ENCODE data around the gene VAPB. TPM values are rescaled to one million over a fixed set of nuclear protein-coding genes. Genes with fewer than 3 reads are reported as not detected.
A peak's percentile ranks its signal among the peaks of the same experiment; 100 is the strongest.

Gene VAPB
- total RNA-seq, 1 experiment from 2014 or later: 65.1 TPM

DNA sequence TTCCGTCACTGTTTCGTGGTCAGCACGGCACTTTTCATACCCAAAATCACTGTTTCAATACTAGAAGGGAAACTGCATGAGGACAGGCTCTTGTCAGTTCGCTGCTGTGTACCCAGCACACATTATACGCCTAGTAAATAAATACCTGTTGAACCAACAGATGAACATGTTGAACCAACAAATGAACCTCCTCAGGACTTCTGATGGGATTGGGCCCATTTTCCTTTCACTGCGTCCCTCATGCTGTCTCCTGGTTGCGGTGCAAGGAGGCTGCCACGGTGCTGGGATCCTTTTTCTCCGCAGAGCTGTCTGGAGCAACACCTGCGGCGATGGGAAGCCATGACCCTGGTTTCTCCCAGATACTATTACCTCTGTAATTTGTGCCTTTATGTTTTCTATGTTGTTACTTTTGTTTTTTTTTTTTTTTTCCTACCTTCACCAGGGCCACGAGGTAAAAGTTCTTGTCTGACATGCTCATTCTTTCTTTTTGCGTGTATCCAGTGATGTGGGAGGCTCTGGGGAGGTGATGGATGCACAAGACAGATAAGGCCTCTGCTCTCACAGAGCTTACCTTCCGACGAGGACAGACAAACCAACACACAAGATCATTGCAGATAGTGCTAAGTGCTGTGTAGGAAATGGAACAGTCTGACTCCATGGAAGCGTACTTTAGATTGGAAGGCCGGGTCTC, 1.1 kb downstream of the VAPB start:
- Mint-ChIP-seq H3K27ac (peak overlapping the region; percentile 13 to 92 (median 69); a peak in 4 of 7 replicates), H3K4me3 (peak overlapping the region; percentile 88 to 89), H3K4me1 (peaks cover 26 to 28% of the 10 kb centered on the region in 2 experiments), H3K27me3 (ENCODE audit: low read depth) (peaks cover 3% of the 10 kb centered on the region; the same call in 1 of the 2 replicates), H3K9me3 (no peaks in the 10 kb centered on the region), H3K36me3 (ENCODE audit: insufficient read depth in 1 of 3, low read depth in 3 of 3) (peaks cover 12 to 29% (median 26%) of the 10 kb centered on the region in 3 experiments)
- peak overlapping the region; percentile 97 for H3K4me2 ChIP-seq (ENCODE audit: insufficient read depth, insufficient read length, low read length)
- H2BK12ac ChIP-seq (ENCODE audit: insufficient read length, low read depth, low read length): no peak overlapping the region
- no peak overlapping the region for H4K91ac ChIP-seq (ENCODE audit: insufficient read length, low read depth, low read length)
- H4K20me1 ChIP-seq (ENCODE audit: control insufficient read depth, insufficient read depth, insufficient read length): peaks cover 2% of the 10 kb centered on the region
- H2BK5ac ChIP-seq (ENCODE audit: insufficient read length, low read length): no peak overlapping the region
- H3K56ac ChIP-seq (ENCODE audit: insufficient read length, low read depth, low read length): no peak overlapping the region
- DNase-seq: peak; percentile 9
- H3T11ph ChIP-seq (ENCODE audit: low read length): no peak overlapping the region
- peak overlapping the region; percentile 3 for H3K23ac ChIP-seq (ENCODE audit: insufficient read length, low read depth, low read length)
- H2BK15ac ChIP-seq (ENCODE audit: low read depth, low read length): no peak overlapping the region
- H3K14ac ChIP-seq (ENCODE audit: insufficient read depth, low read length): no peak overlapping the region
- H4K5ac ChIP-seq (ENCODE audit: insufficient read length, low read depth, low read length): no peak overlapping the region
- no peaks in the 10 kb centered on the region for H3K27me3 ChIP-seq (ENCODE audit: insufficient read depth, low read length)
- H3K4ac ChIP-seq (ENCODE audit: low read depth, low read length): no peak overlapping the region
- no CpG with 5 or more reads among the region's 17 CpGs for WGBS (ENCODE audit: extremely low coverage, insufficient read length, low lambda C conversion rate)
- no peak for TF ChIP-seq CTCF (conservative IDR thresholded peaks at IDR 0.05)
- H3K23me2 ChIP-seq (ENCODE audit: insufficient read length, low read depth, low read length, poor library complexity, severe bottlenecking): peaks cover 8% of the 10 kb centered on the region
- H3K9me3 ChIP-seq (ENCODE audit: control insufficient read depth, low read depth, low read length): no peaks in the 10 kb centered on the region
- no peak overlapping the region for H2AFZ ChIP-seq (ENCODE audit: low read length)
- peaks cover 4% of the 10 kb centered on the region for H3K79me1 ChIP-seq (ENCODE audit: insufficient read depth, low read depth, low read length, poor library complexity, severe bottlenecking)
- no peak overlapping the region for H2AK5ac ChIP-seq (ENCODE audit: insufficient read length, low read length)
- peak overlapping the region; percentile 60 for H3K9ac ChIP-seq (ENCODE audit: extremely low read depth, insufficient read length, low read length)
- peaks cover 30% of the 10 kb centered on the region; the same call in 1 of the 2 replicates for H3K79me2 ChIP-seq (ENCODE audit: insufficient read depth, low read length)
- H3K18ac ChIP-seq (ENCODE audit: insufficient read length, low read depth, low read length): no peak overlapping the region
- H2BK20ac ChIP-seq (ENCODE audit: low read depth, low read length, poor library complexity, severe bottlenecking): no peak overlapping the region
- no peak overlapping the region for H4K8ac ChIP-seq (replicated peaks; ENCODE audit: insufficient read length, low read depth, low read length)
- H3K4me1 ChIP-seq (ENCODE audit: insufficient read depth, low read length): peaks cover 2% of the 10 kb centered on the region; the same call in 1 of the 2 replicates
- H2BK120ac ChIP-seq (ENCODE audit: low read depth, low read length, poor library complexity, severe bottlenecking): no peak overlapping the region
- H3K27ac ChIP-seq (ENCODE audit: insufficient read length, low read depth, low read length): no peak overlapping the region
